GM19099 (cell line): ENCODE measurements around the gene TRPM5.

ENCODE experiments used
- POLR2A ChIP-seq: IDR thresholded peaks from 3 replicates; pipeline ENCODE4 v1.6.1; 2011; ENCODE audit warnings: low read depth; ENCODE audit not compliant: insufficient read length; ENCODE audit errors: extremely low read depth

The TRPM5 gene

DNA sequence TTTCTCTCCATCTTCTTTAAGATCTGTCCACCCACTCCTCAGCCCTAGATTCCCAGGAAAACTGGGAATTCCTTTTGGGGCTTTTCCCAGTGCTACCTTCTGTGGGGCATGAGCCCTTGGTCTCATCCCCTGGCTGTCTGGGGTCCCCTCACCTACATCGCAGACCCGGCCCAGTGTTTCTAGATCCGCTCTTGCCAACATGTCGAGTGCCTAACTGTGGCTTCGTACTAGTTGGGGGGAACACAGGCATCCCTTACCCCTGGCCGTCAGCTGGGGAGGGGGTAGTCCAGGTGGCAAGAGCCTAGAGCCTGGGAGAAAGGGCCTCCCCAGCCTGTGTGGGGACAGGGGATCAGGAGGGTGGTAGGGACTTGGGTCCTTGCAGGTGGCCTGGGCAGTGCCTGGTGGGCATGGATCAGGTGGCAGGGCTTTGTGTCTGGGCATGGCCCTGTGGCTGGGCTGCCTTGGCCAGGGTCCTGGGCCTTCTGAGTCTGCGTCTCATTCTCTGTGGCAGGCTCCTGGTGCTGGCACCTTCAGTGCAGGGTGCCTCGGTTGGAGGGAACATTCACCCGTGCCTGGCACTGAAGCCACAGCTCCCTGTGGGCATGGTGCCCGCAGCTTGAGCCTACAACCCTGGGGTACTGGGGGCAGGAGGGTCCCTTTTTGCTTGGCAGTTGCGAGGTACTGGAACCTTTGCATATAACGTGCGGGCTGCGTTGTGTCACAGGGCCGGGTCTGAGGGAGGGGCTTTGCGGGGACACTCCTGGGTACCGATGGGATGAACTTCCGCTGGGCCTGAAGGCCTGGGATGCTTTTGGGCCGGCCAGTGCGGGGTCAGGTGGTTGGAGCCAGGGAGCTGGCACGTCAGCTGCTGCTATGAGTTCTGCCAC lies 4.6 kb upstream of the TRPM5 start:
- no peak for TF ChIP-seq POLR2A

DNA sequence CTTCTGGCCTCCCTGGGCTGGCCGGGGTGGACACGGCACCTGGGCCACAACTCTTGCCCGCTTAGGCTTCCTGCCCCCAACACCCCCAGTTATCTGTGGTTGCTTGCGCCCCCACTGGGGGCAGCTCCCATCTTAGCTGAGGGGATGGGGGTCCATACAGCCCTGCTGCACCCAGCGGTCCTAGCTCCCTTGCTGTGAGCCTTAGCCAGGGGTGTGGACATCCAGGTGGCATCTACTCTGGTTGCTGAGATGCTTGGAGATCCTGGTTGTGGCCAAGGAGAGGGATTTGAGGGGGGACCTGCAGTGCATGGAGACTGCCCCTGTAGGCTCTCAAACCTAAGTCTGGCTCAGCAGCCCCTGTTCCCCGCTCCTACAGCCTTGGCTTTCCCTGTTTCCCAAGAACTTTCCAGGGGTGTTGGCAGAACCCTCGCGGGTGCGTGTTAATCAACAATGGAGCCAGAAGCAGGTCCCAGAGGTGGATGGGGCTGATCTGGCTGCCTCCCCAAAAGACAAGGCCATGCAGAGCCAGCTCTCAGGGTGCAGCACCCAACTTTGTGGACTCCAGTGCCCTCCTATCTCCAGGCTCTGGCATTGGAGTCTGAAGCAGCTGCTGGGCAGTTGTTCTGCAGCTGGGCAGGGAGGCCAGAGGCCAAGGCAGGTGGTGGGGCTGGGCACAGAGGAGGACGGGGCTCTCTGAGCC lies 3.8 kb upstream of the TRPM5 start:
- TF ChIP-seq POLR2A, result no peak

DNA sequence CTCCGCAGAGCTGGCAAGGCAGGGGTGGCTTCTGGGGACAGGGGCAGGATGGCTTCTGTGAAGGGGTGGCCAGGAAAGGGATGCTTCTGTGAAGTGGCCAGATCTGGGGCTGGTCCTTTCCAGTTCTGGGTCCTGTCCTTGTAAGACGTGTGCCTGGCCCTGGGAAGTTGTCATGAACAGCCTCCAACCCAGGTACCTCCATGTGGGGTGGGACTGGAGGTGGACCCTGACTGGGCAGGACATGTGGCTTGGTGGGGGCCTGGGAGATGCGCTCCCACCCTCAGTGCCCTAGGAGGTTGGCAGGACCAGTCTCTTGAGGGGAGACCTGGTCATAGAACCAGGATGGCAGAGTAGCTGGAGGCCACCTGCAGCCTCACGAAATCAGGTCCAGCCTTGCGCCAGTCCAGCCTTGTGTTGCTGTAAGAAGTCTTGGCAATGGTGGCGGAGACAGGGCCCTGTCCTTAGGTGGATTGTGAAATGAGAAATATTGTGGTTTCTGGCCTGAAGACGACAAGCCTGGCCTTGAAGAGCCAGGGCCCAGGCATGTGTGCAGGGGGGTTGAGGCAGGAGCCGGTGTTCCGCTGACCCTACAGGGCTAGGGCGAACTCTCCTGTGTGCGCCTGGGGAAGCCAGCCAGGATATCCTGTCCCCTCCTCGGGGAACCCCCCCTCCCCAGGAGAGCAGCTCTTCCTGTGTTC lies 3.1 kb upstream of the TRPM5 start:
- no peak for TF ChIP-seq POLR2A

- TF ChIP-seq POLR2A, result no peak
Observed at GRCh38 chr11:2446590-2447252, 2.4 kb upstream of the TRPM5 start.

- TF ChIP-seq POLR2A, result no peak
Observed at GRCh38 chr11:2445746-2446551, 1.6 kb upstream of the TRPM5 start.

DNA sequence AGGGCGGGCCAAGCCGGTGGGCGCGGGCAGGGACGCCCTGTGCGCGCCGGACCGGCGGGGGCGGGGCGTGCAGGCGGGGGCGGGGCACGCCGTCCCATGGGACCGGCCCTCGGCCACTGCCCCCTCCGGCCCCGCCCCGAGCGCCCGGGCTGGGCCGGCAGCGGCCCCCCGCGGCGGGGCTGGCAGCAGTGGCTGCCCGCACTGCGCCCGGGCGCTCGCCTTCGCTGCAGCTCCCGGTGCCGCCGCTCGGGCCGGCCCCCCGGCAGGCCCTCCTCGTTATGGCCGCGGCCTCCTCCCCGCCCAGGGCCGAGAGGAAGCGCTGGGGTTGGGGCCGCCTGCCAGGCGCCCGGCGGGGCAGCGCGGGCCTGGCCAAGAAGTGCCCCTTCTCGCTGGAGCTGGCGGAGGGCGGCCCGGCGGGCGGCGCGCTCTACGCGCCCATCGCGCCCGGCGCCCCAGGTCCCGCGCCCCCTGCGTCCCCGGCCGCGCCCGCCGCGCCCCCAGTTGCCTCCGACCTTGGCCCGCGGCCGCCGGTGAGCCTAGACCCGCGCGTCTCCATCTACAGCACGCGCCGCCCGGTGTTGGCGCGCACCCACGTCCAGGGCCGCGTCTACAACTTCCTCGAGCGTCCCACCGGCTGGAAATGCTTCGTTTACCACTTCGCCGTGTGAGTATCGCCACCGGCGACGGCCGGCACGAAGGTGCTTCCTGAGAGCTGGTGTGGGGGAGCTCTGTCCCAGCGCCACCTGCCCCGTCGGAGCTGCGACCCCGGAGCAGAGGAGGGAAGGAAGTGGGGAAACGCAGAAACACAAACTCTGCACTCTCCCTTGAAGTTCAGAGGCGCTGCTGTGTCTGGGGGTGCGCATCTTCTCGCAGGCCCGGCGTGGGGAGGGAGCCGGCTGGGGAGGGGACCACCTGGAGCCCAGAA lies 769 bp upstream of the TRPM5 start, which contains the start of gene KCNQ1:
Gene KCNQ1, plus strand, starts transcription at position 188 of the 925 bp plus-strand sequence. Its CDS starts 91 bp downstream, at position 279.
- no peak for TF ChIP-seq POLR2A

- no peak for TF ChIP-seq POLR2A
Observed at GRCh38 chr11:2443406-2443805, 908 bp downstream of the TRPM5 start.

DNA sequence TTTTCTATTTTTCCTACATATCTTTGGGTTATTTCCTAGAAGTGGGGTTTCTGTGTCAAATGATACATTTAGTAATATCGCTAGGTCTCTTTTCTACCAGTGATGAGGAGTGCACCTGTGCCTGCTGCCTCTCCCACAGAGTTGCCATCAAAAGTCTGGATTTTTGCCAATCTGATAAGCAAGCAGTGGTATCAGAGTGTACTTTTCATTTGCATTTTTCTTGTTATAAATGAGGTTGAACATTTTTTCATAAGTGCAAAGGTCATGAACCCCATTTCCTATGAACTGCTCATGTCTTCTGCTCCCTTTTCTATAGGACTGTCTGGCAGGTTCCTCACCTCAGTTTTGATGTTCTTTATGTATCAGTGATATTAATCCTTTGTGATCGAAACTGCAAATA lies 1.7 kb downstream of the TRPM5 start:
- TF ChIP-seq POLR2A, result no peak

GRCh38 chr11:2441171-2441570 lies 3.1 kb downstream of the TRPM5 start:
- no peak for TF ChIP-seq POLR2A

- no peak for TF ChIP-seq POLR2A
Observed at GRCh38 chr11:2440646-2441045, 3.7 kb downstream of the TRPM5 start.

- TF ChIP-seq POLR2A, result no peak
Observed at GRCh38 chr11:2439820-2440219, 4.5 kb downstream of the TRPM5 start.

- no peak for TF ChIP-seq POLR2A
Observed at GRCh38 chr11:2437516-2437915, 6.8 kb downstream of the TRPM5 start.

- no peak for TF ChIP-seq POLR2A
Observed at GRCh38 chr11:2436521-2437031, 7.7 kb downstream of the TRPM5 start.

DNA sequence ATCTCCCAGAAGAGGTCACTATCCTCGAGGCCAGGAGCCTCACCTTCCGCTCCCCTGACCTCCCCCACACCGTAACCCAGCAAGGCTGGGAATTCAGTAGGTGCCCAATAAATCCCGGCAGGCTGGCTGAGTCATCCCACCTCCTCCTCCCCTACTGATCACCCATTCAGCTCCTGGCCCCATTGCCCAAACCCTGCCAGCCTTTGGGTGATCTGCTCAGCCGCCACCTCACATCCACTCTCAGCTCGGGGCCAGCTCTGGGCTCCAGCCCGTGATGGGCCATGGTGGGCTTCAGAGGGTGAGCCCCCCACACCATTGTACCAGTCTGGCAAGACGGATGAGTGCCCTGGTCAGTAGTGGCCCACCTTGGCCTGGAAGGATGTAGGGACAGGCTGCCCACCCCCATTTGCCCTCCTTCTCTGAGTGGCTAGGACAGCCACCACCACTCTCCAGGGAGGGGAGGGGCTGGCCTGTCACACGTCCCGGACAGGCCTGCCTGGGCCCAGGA lies 8.2 kb downstream of the TRPM5 start:
- no peak for TF ChIP-seq POLR2A
